ENCODE data around the gene GPR45. TPM values are rescaled to one million over a fixed set of nuclear protein-coding genes. Genes with fewer than 3 reads are reported as not detected.

GPR45 gene
- total and polyA plus RNA-seq, 9 of the 15 experiments (the other 6 are each of a cell fraction or from before 2014, with no cell fraction given): not detected

GRCh38 chr2:105235388-105236059 lies 6.0 kb upstream of the GPR45 start (continued):
- TF ChIP-seq PURB (CRISPR knock-in tag; IDR thresholded peaks at IDR 0.05; ENCODE audit: low read depth) (no peak), ZNF224 (CRISPR knock-in tag; IDR thresholded peaks at IDR 0.05) (no peak), ZNF76 (CRISPR knock-in tag; IDR thresholded peaks at IDR 0.05; ENCODE audit: borderline replicate concordance) (no peak), ZNF57 (CRISPR knock-in tag; IDR thresholded peaks at IDR 0.05) (no peak), CUX1 (CRISPR knock-in tag; IDR thresholded peaks at IDR 0.05) (no peak), FOXK2 (conservative IDR thresholded peaks at IDR 0.05 in 1 of 2, IDR thresholded peaks at IDR 0.05 in 1 of 2; ENCODE audit: low read depth in 2 of 2) (no peak), DLX4 (CRISPR knock-in tag; IDR thresholded peaks at IDR 0.05) (no peak), ETV1 (tag; conservative IDR thresholded peaks at IDR 0.05; ENCODE audit: low read depth) (peak; percentile 59), FOXO4 (CRISPR knock-in tag; IDR thresholded peaks at IDR 0.05) (no peak), CEBPG (CRISPR knock-in tag; IDR thresholded peaks at IDR 0.05) (no peak), CEBPG (tag; conservative IDR thresholded peaks at IDR 0.05 in 1 of 2, IDR thresholded peaks at IDR 0.05 in 1 of 2) (peak in 1 of 2 experiments; percentile 72; a peak in 1 of 4 replicates), MECOM (CRISPR knock-in tag; IDR thresholded peaks at IDR 0.05) (no peak), HMGXB4 (CRISPR knock-in tag; IDR thresholded peaks at IDR 0.05) (no peak), MITF (IDR thresholded peaks at IDR 0.05) (no peak), ZNF232 (CRISPR knock-in tag; IDR thresholded peaks at IDR 0.05) (no peak)

Data from K562 (cell line).